IPS-18a (cell line): Measurements from ENCODE around the gene GOLGA6L7.
"Not testable (repeated sequence)": the region's sequence is repeated elsewhere in the genome, so short reads cannot be mapped to it uniquely, and the experiment has no call there.

Experiments used
- H3K27ac ChIP-seq: one replicate; pipeline ENCODE4 v1.5.1; 2013; ENCODE audit warnings: low read length
- H3K27me3 ChIP-seq: one replicate; pipeline ENCODE4 v1.6.1; 2013; ENCODE audit warnings: mild to moderate bottlenecking, low read length; ENCODE audit not compliant: control insufficient read depth, insufficient read depth
- H3K36me3 ChIP-seq: one replicate; pipeline ENCODE4 v1.6.1; 2013; ENCODE audit warnings: low read depth, low read length; ENCODE audit not compliant: control insufficient read depth
- H3K4me1 ChIP-seq: one replicate; pipeline ENCODE4 v1.6.1; 2013; ENCODE audit warnings: low read depth, low read length; ENCODE audit not compliant: control insufficient read depth
- H3K4me3 ChIP-seq: one replicate; pipeline ENCODE4 v1.5.1; 2013; ENCODE audit warnings: low read length
- H3K9ac ChIP-seq: one replicate; pipeline ENCODE4 v1.6.1; 2013; ENCODE audit warnings: mild to moderate bottlenecking, low read length, moderate library complexity
- H3K9me3 ChIP-seq: one replicate; pipeline ENCODE4 v1.6.1; 2013; ENCODE audit warnings: low read depth, low read length; ENCODE audit not compliant: control insufficient read depth

GOLGA6L7 gene

GRCh38 chr15:28848521-28848920 lies at the start of gene GOLGA6L7:
Gene GOLGA6L7 (minus strand): TSS chr15:28848644. CDS start chr15:28848549, 95 bp downstream.
- H3K36me3 ChIP-seq, H3K4me1 ChIP-seq, H3K27ac ChIP-seq, H3K27me3 ChIP-seq, H3K9ac ChIP-seq, H3K9me3 ChIP-seq, H3K4me3 ChIP-seq: not testable (repeated sequence)

- Histone ChIP-seq H3K9ac (no peak overlapping the region), H3K27ac (no peak overlapping the region), H3K4me3 (no peak overlapping the region), H3K4me1 (no peaks in the 10 kb centered on the region), H3K9me3 (no peaks in the 10 kb centered on the region), H3K36me3 (no peaks in the 10 kb centered on the region), H3K27me3 (no peaks in the 10 kb centered on the region)
Observed at GRCh38 chr15:28897861-28898585, 49.6 kb upstream of the GOLGA6L7 start.

GRCh38 chr15:28896951-28897350 lies 48.5 kb upstream of the GOLGA6L7 start:
- Histone ChIP-seq H3K4me1 (no peaks in the 10 kb centered on the region), H3K36me3 (no peaks in the 10 kb centered on the region), H3K9me3 (no peaks in the 10 kb centered on the region), H3K27ac (no peak overlapping the region), H3K27me3 (no peaks in the 10 kb centered on the region), H3K4me3 (no peak overlapping the region), H3K9ac (no peak overlapping the region)

- H3K36me3 ChIP-seq = no peaks in the 10 kb centered on the region
- no peaks in the 10 kb centered on the region for H3K27me3 ChIP-seq
- no peak overlapping the region for H3K9ac ChIP-seq
- H3K27ac ChIP-seq = no peak overlapping the region
- no peaks in the 10 kb centered on the region for H3K4me1 ChIP-seq
- no peaks in the 10 kb centered on the region for H3K9me3 ChIP-seq
- no peak overlapping the region for H3K4me3 ChIP-seq
Observed at GRCh38 chr15:28895566-28895965, 47.1 kb upstream of the GOLGA6L7 start.

GRCh38 chr15:28895146-28895545 lies 46.7 kb upstream of the GOLGA6L7 start:
- H3K36me3 ChIP-seq = no peaks in the 10 kb centered on the region
- no peaks in the 10 kb centered on the region for H3K4me1 ChIP-seq
- no peaks in the 10 kb centered on the region for H3K27me3 ChIP-seq
- no peaks in the 10 kb centered on the region for H3K9me3 ChIP-seq
- H3K27ac ChIP-seq = no peak overlapping the region
- no peak overlapping the region for H3K4me3 ChIP-seq
- no peak overlapping the region for H3K9ac ChIP-seq

- Histone ChIP-seq H3K27ac (no peak overlapping the region), H3K4me3 (no peak overlapping the region), H3K27me3 (no peaks in the 10 kb centered on the region), H3K36me3 (no peaks in the 10 kb centered on the region), H3K9ac (no peak overlapping the region), H3K9me3 (no peaks in the 10 kb centered on the region), H3K4me1 (no peaks in the 10 kb centered on the region)
Observed at GRCh38 chr15:28894631-28895030, 46.2 kb upstream of the GOLGA6L7 start.

- H3K9ac ChIP-seq = no peak overlapping the region
- H3K9me3 ChIP-seq = no peaks in the 10 kb centered on the region
- no peaks in the 10 kb centered on the region for H3K4me1 ChIP-seq
- no peak overlapping the region for H3K27ac ChIP-seq
- H3K27me3 ChIP-seq = no peaks in the 10 kb centered on the region
- no peak overlapping the region for H3K4me3 ChIP-seq
- H3K36me3 ChIP-seq = no peaks in the 10 kb centered on the region
Observed at GRCh38 chr15:28892789-28893610, 44.6 kb upstream of the GOLGA6L7 start.

GRCh38 chr15:28891588-28891987 lies 43.1 kb upstream of the GOLGA6L7 start:
- H3K27me3 ChIP-seq = peaks cover 11% of the 10 kb centered on the region
- no peak overlapping the region for H3K4me3 ChIP-seq
- H3K27ac ChIP-seq = no peak overlapping the region
- H3K9me3 ChIP-seq = no peaks in the 10 kb centered on the region
- peaks cover 3% of the 10 kb centered on the region for H3K4me1 ChIP-seq
- H3K9ac ChIP-seq = no peak overlapping the region
- no peaks in the 10 kb centered on the region for H3K36me3 ChIP-seq

- Histone ChIP-seq H3K36me3 (no peaks in the 10 kb centered on the region), H3K9me3 (no peaks in the 10 kb centered on the region), H3K27me3 (peaks cover 14% of the 10 kb centered on the region), H3K27ac (no peak overlapping the region), H3K4me3 (no peak overlapping the region), H3K4me1 (peaks cover 3% of the 10 kb centered on the region), H3K9ac (no peak overlapping the region)
Observed at GRCh38 chr15:28890711-28891495, 42.5 kb upstream of the GOLGA6L7 start.

GRCh38 chr15:28890291-28890690 lies 41.8 kb upstream of the GOLGA6L7 start:
- not testable (repeated sequence) for H3K27ac ChIP-seq, H3K4me3 ChIP-seq, H3K9me3 ChIP-seq, H3K36me3 ChIP-seq, H3K9ac ChIP-seq, H3K4me1 ChIP-seq
- peaks cover 17% of the 10 kb centered on the region for H3K27me3 ChIP-seq

- H3K27me3 ChIP-seq = peaks cover 21% of the 10 kb centered on the region
- not testable (repeated sequence) for H3K4me1 ChIP-seq, H3K9ac ChIP-seq, H3K36me3 ChIP-seq, H3K27ac ChIP-seq, H3K9me3 ChIP-seq, H3K4me3 ChIP-seq
Observed at GRCh38 chr15:28889871-28890270, 41.4 kb upstream of the GOLGA6L7 start.
